NCI-H2171 (cell line): ENCODE measurements around the gene NAMPT.
"Not testable (repeated sequence)": the region's sequence is repeated elsewhere in the genome, so short reads cannot be mapped to it uniquely, and the experiment has no call there.

Source experiments
- DNase-seq: peaks from one replicate; lab custom pipeline; 2025; lab: John Stamatoyannopoulos, UW

The NAMPT gene

GRCh38 chr7:106304568-106304967 is 19.8 kb upstream of the NAMPT start:
- no peak for DNase-seq

DNA sequence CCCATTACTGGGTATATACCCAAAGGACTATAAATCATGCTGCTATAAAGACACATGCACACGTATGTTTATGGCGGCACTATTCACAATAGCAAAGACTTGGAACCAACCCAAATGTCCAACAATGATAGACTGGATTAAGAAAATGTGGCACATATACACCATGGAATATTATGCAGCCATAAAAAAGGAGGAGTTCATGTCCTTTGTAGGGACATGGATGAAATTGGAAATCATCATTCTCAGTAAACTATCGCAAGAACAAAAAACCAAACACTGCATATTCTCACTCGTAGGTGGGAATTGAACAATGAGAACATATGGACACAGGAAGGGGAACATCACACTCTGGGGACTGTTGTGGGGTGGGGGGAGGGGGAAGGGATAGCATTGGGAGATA is 13.8 kb upstream of the NAMPT start:
- DNase-seq, result not testable (repeated sequence)

DNA sequence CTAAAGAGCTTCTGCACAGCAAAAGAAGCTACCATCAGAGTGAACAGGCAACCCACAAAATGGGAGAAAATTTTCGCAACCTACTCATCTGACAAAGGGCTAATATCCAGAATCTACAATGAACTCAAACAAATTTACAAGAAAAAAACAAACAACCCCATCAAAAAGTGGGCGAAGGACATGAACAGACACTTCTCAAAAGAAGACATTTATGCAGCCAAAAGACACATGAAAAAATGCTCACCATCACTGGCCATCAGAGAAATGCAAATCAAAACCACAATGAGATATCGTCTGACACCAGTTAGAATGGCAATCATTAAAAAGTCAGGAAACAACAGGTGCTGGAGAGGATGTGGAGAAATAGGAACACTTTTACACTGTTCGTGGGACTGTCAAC is 13.4 kb upstream of the NAMPT start:
- DNase-seq, result not testable (repeated sequence)

GRCh38 chr7:106294334-106294733 is 9.6 kb upstream of the NAMPT start:
- DNase-seq, result no peak

DNA sequence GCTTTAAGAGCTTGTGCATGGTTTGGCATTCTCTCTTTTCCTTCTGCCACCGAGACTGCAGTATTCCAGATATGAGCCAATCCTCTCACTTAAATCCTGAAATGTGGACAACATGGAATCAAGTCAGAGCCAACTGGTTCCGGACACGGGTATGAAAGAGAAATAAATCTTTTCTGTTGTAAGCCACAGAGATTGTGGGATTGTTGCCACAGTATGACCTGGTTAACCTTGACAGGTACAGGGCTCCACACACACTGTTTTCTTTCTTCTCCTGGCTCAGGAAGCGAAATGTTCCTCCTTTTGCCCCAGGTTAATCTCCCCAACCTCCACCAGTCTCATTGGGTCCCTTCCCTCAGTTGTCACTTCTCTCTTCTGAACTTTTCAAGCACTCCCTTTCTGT is 6.5 kb upstream of the NAMPT start:
- no peak for DNase-seq

DNA sequence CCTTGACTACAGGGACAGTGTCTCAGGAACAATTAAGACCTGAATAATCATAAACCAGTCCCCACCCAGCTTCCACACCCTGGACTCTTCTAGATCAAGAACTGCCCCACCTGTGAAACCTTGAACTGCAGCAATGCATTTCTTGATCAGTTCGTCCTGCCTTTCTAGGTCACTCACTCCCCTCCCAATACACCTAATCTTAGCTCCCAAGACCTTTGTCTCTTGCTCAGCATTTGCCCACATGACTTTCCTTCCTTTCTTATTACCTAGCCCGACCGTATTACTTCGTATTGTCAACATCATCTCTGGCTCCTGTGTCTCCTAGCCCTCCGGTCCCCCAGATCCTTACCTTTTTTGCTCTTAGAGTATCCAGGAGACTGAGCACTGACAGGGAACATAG is 5.5 kb upstream of the NAMPT start:
- DNase-seq, result no peak

DNA sequence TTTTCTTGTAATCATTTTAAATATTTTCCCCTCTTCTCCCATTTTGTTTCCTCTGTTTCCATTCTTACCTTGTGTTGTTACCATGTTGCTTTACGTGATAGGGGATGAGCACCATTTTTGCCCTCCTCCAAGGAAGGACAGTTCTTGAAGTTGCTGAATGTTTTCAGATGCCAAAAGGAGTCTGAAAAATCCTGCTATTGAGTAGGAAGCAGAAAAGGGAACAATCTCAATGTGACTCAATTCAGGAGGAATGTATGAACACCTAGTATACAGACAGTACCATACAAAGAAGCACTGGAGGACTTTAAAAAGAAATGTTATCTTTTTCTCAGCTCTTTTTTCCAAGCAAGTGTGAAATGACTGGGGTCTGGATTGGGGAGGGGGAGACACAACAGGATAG is 5.1 kb upstream of the NAMPT start:
- no peak for DNase-seq

DNA sequence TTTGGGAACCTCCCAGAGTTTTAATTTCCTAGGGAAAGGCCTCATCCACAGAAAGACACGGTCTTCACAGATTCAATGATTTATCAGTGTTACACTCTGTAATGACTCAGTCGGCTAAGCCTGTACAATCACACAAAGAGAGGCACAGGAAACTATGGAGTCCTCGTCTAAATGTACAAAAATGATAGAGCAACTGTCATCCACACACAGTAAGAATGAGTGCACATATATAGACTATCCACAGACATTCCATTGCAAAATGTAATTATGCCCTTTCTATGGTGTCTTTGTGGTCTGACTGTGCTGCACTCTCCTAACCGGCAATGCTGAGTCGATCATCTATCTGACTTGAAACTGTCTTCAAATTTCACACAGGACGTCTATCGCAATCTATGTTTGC is 3.5 kb upstream of the NAMPT start:
- DNase-seq, result no peak

DNA sequence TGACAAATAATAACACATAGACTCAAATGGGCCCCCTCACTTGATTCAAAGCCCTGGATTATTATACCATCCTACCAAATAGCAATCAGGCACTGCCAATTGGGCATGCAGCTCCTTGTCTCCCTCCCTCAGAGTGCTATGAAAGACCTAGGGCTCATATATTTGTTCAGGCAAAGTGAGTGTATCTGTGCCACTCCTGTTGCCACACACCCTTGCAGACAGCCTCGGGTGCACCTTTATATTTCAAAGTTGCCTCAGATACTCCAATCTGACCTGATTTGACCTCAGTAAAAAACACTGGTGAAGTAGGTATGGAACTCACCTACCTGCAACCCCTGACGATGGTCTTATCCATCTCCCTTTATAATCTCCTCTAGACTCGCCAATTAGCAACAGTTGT is 3.0 kb upstream of the NAMPT start:
- no peak for DNase-seq

- DNase-seq, result no peak
These were observed 1.2 kb upstream of the NAMPT start for GRCh38 chr7:106285855-106286492.

DNA sequence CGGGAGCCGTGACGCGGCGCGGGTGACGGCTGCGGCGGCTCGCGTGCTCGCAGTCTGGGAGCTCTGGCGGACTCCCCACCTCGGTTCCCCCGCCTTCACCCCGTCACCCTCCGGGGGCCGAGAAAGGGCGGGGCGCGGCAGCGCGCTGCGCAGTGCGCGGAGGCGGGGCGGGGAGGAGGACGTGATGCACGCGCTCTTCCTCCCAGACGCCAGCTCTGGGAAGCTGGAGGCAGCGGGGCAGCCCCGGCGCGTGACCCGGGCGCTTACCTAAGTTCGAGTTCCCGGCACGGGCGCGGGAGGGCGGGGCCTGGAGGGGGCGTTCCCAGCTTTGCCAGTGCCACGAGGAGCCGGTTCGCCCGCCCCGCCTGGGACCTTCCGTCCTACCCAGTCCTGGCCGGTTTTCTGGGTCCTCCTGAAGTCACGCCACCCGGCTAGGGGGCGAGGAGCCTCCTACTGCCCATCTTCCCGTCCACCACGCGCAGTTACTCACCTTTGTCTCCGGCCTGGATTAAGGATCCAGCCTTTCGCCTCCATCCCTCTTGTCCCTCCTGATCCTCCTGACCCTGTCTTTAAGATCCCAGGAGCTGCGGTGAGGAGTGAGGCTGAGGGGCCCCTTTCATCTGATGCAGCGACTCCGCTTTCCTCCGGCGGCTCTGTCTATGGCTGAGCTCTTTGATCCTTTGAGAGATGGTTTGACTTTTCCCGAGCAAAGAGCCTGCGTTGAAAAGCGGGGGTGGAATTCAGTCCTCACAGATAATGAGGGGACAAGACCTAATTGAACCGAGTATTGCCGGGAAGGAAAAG is 470 bp upstream of the NAMPT start:
- DNase-seq, result peak; percentile 99

GRCh38 chr7:106283831-106284713 is 711 bp downstream of the NAMPT start:
- DNase-seq, result peak; percentile 34

GRCh38 chr7:106283501-106283830 is 1.3 kb downstream of the NAMPT start:
- no peak for DNase-seq

DNA sequence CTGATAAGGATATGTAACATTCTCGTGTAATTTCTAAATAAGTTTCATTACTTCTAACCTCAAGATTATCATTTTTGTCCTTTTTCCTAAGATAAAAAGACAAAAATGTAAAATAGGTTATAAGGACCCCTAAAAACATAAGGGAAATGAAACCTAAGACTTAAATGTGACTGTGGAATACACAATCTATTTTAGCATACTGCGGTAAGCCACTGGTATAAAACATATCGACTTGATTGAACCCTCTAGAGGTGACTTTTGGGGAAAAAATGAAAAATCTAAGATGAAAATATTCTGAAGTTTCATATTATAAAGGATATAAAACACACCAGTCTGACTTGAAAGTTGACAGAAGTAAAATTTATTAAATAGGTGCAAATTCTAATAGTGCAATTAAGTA is 1.9 kb downstream of the NAMPT start:
- no peak for DNase-seq

- no peak for DNase-seq
These were observed 2.4 kb downstream of the NAMPT start for GRCh38 chr7:106282390-106282789.

DNA sequence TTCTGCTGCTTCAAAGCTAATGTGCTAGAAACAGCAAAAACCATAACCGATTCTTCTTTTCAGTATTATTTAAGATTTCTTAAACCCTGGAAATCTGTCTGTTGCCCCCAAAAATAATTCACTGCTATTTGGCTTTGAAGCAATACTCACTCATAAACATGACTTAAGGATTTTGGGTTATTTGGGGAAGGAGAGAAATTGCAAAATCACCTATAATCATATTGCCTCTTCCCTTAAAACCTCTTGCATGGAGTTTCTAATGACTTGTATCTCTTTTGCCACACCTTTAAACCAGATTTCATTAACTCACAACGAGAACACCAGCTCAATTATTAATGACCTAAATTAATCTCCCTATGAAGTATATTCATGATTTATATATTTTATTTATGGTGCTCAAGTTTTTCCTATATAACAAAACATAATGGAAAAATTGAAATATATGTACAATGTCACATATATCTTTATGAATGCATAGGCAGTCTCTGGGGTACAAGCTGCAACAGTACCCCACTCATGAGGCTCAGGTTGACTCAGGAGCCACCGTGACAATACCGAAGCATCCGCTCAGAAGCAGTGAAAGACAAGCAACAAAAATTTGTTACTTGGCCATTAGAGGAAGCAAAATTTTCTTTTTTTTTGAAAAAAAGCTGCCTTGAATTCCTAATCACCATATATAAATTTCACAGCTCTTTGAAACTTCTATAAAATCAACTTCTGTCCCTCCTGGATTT is 3.0 kb downstream of the NAMPT start:
- no peak for DNase-seq

DNA sequence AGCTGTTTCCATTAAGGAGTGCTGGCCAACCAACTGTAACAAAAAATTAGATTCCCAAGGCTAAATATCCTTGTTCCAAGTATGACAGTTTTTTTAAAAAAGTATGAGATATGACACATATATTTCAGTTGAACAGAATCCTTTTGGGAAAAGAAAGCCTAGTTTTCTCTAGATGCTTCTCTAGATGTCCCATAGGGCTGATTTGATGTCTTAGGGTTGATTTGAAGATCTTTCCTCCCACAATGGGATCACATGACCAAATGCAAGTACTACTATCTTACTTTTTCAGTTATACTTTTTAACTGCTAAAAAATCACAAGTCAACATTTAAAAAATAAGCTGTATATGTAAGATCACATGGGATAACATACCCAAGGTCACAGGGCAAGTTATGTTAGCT is 3.7 kb downstream of the NAMPT start:
- DNase-seq, result no peak

DNA sequence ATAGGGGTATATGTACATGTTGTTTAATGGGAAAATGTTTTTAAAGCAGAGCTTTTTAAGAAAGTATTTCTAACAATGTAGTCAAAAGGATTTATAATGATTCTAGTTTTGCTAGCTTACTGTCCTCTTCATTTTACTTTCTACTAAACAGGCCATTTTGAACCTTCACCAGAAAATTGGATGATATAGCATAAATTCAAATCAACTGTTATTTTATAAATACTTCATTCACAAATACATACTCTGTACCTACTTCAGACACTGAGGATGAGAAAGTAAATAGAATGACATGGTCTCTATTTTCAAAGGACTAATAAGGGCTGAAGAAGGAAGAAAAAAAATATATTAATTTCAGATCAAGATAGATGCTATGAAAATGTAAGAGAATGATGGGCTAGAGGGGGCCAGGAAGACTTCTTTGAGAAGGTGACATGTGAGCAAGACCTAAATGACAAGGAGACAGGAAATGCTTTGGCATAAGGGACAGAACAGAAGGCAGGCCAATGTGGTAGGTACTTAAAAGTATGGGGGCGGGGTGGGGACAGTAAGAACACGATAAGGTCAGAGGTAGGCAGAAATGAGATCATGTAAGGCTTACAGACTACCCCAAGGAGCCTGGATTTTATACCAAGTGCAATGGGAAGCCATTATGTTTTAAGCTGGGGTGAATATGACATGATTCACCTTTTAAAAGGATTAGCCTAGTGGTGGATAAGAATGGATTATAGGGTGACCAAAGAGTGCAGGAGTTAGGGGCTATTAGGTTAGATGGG is 5.2 kb downstream of the NAMPT start:
- DNase-seq, result no peak

GRCh38 chr7:106278695-106279094 is 6.1 kb downstream of the NAMPT start:
- DNase-seq, result no peak

- no peak for DNase-seq
These were observed 6.8 kb downstream of the NAMPT start for GRCh38 chr7:106277976-106278375.

DNA sequence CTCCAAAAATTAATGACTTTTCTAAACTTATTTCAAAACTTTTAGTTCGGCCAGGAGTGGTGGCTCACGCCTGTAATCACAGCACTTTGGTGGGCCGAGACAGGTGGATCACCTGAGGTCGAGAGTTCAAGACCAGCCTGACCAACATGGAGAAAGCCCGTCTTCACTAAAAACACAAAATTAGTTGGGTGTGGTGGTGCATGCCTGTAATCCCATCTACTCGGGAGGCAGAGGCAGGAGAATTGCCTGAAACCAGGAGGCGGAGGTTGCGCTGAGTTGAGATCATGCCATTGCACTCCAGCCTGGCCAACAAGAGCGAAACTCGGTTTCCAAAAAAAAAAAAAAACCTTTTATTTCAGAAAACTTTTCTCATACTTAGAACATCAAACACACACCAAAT is 8.3 kb downstream of the NAMPT start:
- no peak for DNase-seq
